Stimulated activated CD8-positive, alpha-beta memory T cell treated with anti-CD3 and anti-CD28 coated beads, Interleukin-2, amount 100 ng/mL, for 1 hour (primary cell): Measurements from ENCODE around the gene ENTPD3.

ENCODE experiments used
- DNase-seq, 2 donors: peaks; one replicate each; pipeline ENCODE4 v3.0.0-alpha.2; 2020; ENCODE audit warnings: low read depth in 2 of 2

The ENTPD3 gene

GRCh38 chr3:40387001-40387894 lies at the start of gene ENTPD3:
Gene ENTPD3, plus strand, starts transcription at chr3:40387184. Its CDS starts 874 bp downstream, at chr3:40388058.
- DNase-seq: peak in 1 of 2 donors; percentile 5

DNA sequence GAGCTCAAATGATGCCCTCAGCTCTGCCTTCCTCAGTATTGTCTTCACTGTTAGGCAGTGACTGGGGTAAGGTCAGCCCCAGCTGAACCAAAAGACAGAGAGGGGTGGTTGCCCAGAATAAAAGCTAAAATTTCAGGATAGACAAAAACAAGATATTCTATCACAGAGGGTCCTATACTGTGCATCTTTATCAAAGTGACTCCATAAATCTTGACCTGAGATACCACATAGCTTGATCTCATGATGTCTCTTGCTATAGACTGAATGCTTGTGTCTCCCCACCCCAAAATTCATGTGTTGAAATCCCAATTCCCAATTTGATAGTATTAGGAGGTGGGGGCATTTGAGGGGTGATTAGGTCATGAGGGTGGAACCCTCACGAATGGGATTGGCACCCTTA lies 47.1 kb upstream of the ENTPD3 start:
- no peak for DNase-seq

GRCh38 chr3:40340541-40341170 lies 46.3 kb upstream of the ENTPD3 start:
- DNase-seq: no peak

- DNase-seq: no peak
Measured at GRCh38 chr3:40341671-40342070, 45.3 kb upstream of the ENTPD3 start.

DNA sequence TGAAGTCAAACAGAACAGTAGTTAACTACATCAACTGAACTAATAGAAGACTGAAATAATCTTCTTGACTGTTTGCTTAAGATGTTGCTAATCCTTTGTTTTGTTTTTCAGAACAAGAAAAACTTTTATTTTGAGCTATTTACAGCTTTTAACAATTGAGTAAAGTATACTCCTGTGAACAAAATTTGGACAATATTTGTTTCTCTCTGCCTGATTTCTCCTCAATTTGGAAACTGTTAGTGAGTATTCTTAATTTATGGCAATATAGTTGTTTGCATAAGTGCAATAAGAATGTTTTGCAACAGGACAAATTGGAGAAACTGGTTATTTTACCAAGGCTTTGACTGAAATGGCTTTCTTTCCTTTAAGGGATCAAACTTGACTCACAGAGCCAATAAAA lies 36.5 kb upstream of the ENTPD3 start:
- DNase-seq: no peak

DNA sequence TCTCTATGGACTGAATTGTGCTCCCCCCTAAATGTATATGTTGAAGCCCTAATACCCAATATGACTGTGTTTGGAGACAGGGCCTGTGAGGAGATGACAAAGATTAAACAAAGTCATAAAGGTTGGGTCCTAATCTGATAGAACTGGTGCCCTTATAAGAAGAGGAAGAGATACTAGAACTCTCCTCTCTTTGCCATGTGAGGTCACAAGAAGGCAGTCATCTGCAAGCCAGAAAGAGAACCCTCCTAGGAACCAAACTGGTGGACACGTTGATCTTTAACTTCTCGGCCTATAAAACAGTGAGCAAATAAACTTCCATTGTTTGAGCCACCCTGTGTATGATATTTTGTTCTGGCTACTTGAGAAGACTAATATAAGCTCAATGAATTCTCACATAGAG lies 31.6 kb upstream of the ENTPD3 start:
- no peak for DNase-seq

GRCh38 chr3:40358454-40358853 lies 28.5 kb upstream of the ENTPD3 start:
- no peak for DNase-seq

DNA sequence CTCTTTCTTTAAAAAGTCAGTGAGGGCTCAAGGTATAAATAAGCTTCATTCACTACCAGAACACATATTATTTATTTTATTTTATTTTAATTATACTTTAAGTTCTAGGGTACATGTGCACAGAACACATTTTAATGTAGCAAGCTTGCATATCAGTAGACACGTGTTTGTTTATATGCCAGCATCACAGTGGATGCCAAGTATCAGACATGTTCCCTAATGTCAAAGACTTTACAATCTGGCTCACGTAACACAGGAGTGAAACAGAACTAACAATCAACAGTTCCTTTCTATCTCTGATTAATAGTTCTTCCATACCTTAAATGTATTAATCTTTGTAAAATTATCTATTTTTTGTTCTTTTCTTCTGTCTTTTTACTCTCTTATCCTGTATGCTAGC lies 23.3 kb upstream of the ENTPD3 start:
- no peak for DNase-seq

- DNase-seq: no peak
Measured at GRCh38 chr3:40366203-40367162, 20.5 kb upstream of the ENTPD3 start.

GRCh38 chr3:40369716-40370115 lies 17.3 kb upstream of the ENTPD3 start:
- DNase-seq: no peak

GRCh38 chr3:40377822-40378221 lies 9.2 kb upstream of the ENTPD3 start:
- no peak for DNase-seq

DNA sequence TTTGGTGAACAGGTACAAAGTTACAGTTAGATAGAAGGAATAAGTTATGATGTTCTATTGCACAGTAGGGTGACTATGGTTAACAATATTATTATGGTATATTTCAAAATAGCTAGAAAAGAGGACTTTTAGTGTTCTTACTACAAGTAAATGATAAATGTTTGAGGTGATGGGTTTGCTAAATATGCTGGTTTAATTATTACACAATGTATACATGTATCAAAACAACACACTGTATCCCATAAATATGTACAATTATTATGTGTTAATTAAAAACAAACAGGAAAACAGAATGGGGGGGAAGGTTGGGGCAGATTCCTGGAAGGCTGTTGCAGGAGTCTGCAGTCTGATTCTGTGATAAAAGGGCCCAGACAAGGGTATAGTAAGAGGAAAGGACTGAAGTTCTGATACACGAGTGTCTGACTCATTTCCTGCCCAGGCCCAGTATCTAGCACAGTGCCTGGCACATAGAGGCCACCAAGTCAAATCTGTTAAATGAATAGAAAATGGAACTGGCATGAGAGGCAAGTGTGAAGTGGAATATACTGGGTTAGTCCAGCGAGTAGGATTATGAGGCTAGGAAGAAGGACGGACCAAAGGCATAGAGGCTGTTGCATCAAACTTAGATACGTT lies 7.2 kb upstream of the ENTPD3 start:
- DNase-seq: no peak

DNA sequence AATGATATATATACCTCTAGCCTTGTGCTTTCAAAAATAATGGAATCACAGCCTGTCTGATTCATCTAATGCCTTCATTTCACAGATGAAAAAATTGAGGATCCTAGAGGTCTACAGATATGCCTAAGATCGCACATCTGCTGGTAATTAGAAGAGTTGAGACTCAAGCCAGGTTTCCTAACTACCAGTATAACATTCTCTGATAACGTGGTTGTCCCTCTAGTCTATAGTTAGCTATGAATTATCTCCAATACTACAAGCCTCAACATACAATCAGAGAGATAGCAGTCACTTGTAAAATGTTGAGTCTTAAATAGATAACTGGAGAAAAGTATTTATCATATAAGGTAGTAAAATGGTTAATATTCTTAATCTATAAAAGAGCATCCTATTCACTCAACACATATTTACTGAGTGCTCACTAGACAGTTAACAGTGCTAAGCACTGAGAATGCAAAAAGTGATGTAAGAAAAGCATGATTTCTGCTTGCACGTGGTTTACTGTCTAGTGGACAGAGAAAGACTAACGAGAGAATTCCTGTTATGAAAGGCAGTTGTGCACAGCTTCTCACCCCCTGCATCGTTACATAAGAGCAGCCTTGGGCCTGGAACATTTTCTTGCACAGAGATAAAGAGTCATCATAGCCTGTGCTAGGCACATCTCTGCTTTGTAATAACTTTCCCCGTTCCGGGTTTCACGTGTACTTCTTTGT lies 4.9 kb upstream of the ENTPD3 start:
- DNase-seq: no peak

- no peak for DNase-seq
Measured at GRCh38 chr3:40382617-40382979, 4.4 kb upstream of the ENTPD3 start.

DNA sequence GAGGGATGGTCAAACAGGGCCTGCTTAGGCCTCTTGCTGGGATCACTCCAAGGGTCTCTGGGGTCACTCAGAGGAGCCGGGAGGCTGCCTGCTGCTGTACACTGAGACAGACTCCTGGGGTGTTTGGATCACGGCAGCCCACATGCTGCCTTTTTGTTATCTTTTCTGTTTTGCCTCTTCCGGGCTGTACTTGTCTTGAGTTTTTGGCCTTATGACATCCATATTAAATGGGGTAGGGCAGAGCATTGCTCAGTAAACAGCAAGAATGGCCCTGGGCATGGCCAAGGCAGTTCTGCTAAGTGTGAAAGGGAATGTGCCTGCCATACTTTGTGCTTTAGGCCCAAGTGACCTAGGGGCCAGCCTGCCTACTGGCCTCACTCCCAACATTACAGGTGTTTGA lies 771 bp upstream of the ENTPD3 start:
- DNase-seq: no peak

DNA sequence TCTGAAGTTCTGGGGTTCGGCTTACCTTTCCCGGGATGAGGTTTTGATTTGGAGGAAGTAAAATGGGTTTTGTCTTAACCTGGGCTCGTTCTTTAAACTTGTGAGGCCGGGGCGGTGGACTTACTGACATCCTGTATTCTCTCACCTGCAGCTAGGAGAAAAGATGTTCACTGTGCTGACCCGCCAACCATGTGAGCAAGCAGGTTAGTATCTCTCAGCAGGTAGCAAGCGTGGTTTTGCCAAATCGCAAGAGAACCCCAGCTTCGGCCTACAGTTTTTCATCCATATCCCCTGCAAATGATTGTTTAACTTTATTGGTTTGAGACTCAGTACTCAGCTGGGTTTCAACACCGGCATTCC lies 891 bp downstream of the ENTPD3 start:
- DNase-seq: no peak

DNA sequence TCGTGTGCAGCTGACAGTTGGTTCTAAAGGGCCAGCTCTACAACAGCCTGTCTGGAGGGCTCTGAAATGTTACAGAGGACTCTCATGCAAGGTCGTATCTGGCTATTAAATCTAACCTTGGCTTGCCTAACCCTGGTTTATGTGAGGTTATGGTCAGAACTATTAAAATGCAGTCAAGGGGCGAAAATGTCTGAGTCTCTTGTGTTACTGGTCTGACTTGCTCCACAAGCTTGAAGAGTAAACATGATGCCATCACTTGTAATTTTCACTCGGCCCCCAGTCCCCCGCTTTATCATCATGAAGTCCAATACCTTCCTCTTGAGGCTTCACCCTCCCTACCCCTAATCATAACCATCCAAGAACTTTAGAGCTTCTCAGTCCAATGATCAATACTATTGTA lies 9.4 kb downstream of the ENTPD3 start:
- no peak for DNase-seq

GRCh38 chr3:40397129-40397528 lies 10.1 kb downstream of the ENTPD3 start:
- DNase-seq: no peak

DNA sequence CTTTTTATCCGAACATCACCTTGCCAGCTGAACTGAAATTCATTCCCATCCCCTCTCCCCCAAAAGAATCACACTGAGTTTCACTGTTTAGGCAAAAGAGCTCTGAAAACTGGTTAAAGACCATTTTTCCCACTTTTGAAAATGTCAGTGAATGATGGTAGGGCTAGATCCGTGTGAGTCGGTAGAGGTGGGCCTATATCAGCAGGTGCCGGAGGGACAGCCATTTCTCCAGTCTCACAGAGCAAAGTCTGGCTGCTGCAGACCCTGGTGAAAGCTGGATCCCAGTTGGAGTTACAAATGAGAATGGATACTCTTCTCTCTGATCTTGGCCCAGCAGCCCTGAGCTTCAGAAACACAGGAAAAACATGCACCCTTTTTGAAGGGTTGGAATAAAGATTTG lies 10.9 kb downstream of the ENTPD3 start:
- no peak for DNase-seq

- no peak for DNase-seq
Measured at GRCh38 chr3:40398346-40398745, 11.4 kb downstream of the ENTPD3 start.

DNA sequence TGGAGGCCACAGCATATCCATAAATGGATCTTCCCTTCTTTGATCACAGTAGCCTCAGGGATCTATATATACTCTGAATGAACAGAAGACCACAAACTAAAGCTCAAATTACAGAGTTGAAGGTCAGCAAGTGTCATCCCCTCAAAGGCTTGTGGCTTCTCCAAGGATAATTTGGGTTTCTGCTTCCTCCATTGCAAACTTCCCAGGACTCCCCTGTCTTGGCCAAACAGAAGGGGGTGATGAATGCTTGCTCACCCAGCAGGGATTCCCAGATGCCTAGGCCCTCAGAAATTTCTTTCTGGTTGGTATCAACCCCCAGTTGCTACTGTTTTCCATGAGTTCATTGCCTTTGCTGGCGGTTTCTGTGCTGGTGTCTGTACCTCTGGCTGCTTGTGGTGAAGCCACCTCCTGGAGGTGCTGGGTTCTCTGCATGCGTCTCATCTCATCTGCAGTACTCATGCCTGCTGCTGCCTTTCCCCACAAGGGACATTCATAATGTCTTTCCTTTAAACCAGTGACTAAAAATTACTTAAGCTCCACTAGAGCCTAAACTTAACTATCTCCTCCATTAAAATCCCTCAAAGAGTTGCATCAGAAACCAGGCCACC lies 17.7 kb downstream of the ENTPD3 start:
- no peak for DNase-seq
